ENCODE results near the gene ZBTB43. TPM values are rescaled to one million over a fixed set of nuclear protein-coding genes. Genes with fewer than 3 reads are reported as not detected.

The ZBTB43 gene
- total RNA-seq, 1 donor from 2014 or later = 30.2 TPM

GRCh38 chr9:126869368-126869767 lies 64.5 kb downstream of the ZBTB43 start:
- H3K27ac ChIP-seq (replicated peaks) = no peak overlapping the region
- H3K27me3 ChIP-seq (ENCODE audit: low read depth) = no peaks in the 10 kb centered on the region
- no peak overlapping the region for H3K4me3 ChIP-seq
- intact Hi-C loops (cut with micrococcal nuclease) = no loop called here
- H3K4me1 ChIP-seq = peaks cover 40% of the 10 kb centered on the region
- H3K36me3 ChIP-seq = peaks cover 10% of the 10 kb centered on the region
- H3K9me3 ChIP-seq (replicated peaks) = no peaks in the 10 kb centered on the region
- no peak for DNase-seq
- no peak for TF ChIP-seq CTCF (IDR thresholded peaks at IDR 0.05; ENCODE audit: borderline replicate concordance)

- H3K9me3 ChIP-seq (replicated peaks) = no peaks in the 10 kb centered on the region
- DNase-seq = no peak
- intact Hi-C loops (cut with micrococcal nuclease) = no loop called here
These were observed 67.7 kb downstream of the ZBTB43 start for GRCh38 chr9:126872516-126872915.

GRCh38 chr9:126874546-126875314 lies 69.9 kb downstream of the ZBTB43 start:
- H3K36me3 ChIP-seq = peaks cover 7% of the 10 kb centered on the region
- no peak overlapping the region for H3K27ac ChIP-seq (replicated peaks)
- no peaks in the 10 kb centered on the region for H3K9me3 ChIP-seq (replicated peaks)
- H3K27me3 ChIP-seq (ENCODE audit: low read depth) = no peaks in the 10 kb centered on the region
- H3K4me3 ChIP-seq = no peak overlapping the region
- no peak for DNase-seq
- intact Hi-C loops (cut with micrococcal nuclease) = no loop called here
- no peak for TF ChIP-seq CTCF (IDR thresholded peaks at IDR 0.05; ENCODE audit: borderline replicate concordance)
- H3K4me1 ChIP-seq = peaks cover 21% of the 10 kb centered on the region

More at GRCh38 chr9:126872516-126872915, 67.7 kb downstream of the ZBTB43 start:
- Histone ChIP-seq H3K27me3 (ENCODE audit: low read depth) (no peaks in the 10 kb centered on the region), H3K4me3 (no peak overlapping the region), H3K27ac (replicated peaks) (no peak overlapping the region), H3K4me1 (peaks cover 42% of the 10 kb centered on the region), H3K36me3 (no peaks in the 10 kb centered on the region)
- no peak for TF ChIP-seq CTCF (IDR thresholded peaks at IDR 0.05; ENCODE audit: borderline replicate concordance)

- Histone ChIP-seq H3K36me3 (peaks cover 19% of the 10 kb centered on the region), H3K27ac (replicated peaks) (no peak overlapping the region), H3K9me3 (replicated peaks) (no peaks in the 10 kb centered on the region), H3K27me3 (ENCODE audit: low read depth) (no peaks in the 10 kb centered on the region), H3K4me3 (no peak overlapping the region), H3K4me1 (peaks cover 29% of the 10 kb centered on the region)
- intact Hi-C loops (cut with micrococcal nuclease) = no loop called here
- TF ChIP-seq CTCF (IDR thresholded peaks at IDR 0.05; ENCODE audit: borderline replicate concordance) = no peak
- no peak for DNase-seq
These were observed 71.1 kb downstream of the ZBTB43 start for GRCh38 chr9:126875756-126876510.

GRCh38 chr9:126876531-126876930 lies 71.7 kb downstream of the ZBTB43 start:
- Histone ChIP-seq H3K4me3 (no peak overlapping the region), H3K4me1 (peaks cover 35% of the 10 kb centered on the region), H3K36me3 (peaks cover 25% of the 10 kb centered on the region), H3K27me3 (ENCODE audit: low read depth) (no peaks in the 10 kb centered on the region), H3K9me3 (replicated peaks) (no peaks in the 10 kb centered on the region), H3K27ac (replicated peaks) (no peak overlapping the region)
- TF ChIP-seq CTCF (IDR thresholded peaks at IDR 0.05; ENCODE audit: borderline replicate concordance) = no peak
- DNase-seq = no peak
- intact Hi-C loops (cut with micrococcal nuclease) = no loop called here

Measured in left ventricle myocardium inferior (tissue), 1 donor.